ENCODE data around the gene ADTRP.

ADTRP gene

DNA sequence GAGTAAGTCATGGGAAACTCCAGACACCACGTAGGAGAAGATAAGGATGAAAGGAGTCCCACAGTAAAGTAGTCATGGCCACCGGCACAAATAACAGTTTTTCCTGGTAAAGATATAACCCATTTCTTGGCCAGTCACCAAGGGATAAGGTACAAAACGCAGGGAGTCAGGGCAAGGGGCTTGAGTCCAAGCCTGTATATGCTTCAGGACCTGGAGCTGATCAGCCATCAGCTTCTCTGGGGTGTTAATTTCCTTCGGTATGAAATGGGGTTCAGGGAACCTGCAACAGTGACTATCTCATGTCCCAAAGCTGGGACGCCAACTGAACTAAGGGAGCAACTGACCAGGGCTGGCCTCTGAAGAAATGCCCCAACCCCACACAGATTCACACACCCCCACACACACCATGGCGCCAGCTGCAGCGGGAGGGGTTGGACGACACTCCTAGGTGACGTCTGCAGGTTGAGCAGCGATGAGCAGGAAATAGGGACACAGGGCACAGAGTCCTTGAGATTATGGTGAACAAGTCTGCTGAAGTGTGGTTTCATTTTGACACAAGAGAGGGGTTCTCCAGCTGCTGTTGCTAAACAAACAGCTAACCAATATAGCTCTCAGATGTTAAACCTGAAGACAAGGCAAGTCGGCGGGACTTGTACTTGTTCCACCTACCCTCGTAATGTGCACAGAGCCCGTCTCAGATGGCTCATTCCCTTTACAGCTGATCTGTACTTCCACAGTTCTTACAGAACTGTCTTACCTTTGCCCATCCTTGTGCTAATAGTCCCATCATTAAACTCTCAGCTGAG lies 7.4 kb upstream of the ADTRP start:
- no peaks in the 10 kb centered on the region for H3K4me1 ChIP-seq (ENCODE audit: control insufficient read depth, insufficient read depth, low read length)
- H3K36me3 ChIP-seq (ENCODE audit: control insufficient read depth in 2 of 2, insufficient read depth in 2 of 2, low read length in 2 of 2): no peaks in the 10 kb centered on the region
- no peak overlapping the region for H3K27ac ChIP-seq (ENCODE audit: low read length)
- no peak overlapping the region for H3K9ac ChIP-seq (ENCODE audit: low read length in 2 of 2)
- no peaks in the 10 kb centered on the region for H3K9me3 ChIP-seq (ENCODE audit: control insufficient read depth in 2 of 2, low read length in 2 of 2)
- no peak overlapping the region for H3K4me3 ChIP-seq (ENCODE audit: low read length in 2 of 2)
- peaks cover 0 to 6% of the 10 kb centered on the region in 2 donors for H3K27me3 ChIP-seq (ENCODE audit: control insufficient read depth in 1 of 2, insufficient read depth in 2 of 2, low read length in 2 of 2)

DNA sequence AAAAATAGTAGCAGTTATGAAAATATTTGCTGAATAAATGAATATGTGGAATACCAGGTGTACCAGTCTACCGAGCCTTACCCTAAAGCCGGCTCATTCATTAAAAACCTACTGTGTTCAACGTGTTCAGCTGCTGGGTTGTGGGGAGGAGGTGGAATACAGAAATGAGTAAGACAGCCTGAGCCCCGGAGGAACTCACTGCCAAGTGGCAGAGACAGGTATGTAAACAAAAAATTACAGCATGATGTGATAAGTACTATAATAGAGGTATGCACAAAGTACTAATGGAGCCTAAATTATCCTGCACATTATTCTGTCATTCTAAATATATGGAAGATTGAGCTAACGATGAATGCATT lies 6.8 kb upstream of the ADTRP start:
- Histone ChIP-seq H3K9me3 (ENCODE audit: control insufficient read depth in 2 of 2, low read length in 2 of 2) (no peaks in the 10 kb centered on the region), H3K4me3 (ENCODE audit: low read length in 2 of 2) (no peak overlapping the region), H3K27me3 (ENCODE audit: control insufficient read depth in 1 of 2, insufficient read depth in 2 of 2, low read length in 2 of 2) (peaks cover 0 to 6% of the 10 kb centered on the region in 2 donors), H3K4me1 (ENCODE audit: control insufficient read depth, insufficient read depth, low read length) (no peaks in the 10 kb centered on the region), H3K9ac (ENCODE audit: low read length in 2 of 2) (no peak overlapping the region), H3K36me3 (ENCODE audit: control insufficient read depth in 2 of 2, insufficient read depth in 2 of 2, low read length in 2 of 2) (no peaks in the 10 kb centered on the region), H3K27ac (ENCODE audit: low read length) (no peak overlapping the region)

DNA sequence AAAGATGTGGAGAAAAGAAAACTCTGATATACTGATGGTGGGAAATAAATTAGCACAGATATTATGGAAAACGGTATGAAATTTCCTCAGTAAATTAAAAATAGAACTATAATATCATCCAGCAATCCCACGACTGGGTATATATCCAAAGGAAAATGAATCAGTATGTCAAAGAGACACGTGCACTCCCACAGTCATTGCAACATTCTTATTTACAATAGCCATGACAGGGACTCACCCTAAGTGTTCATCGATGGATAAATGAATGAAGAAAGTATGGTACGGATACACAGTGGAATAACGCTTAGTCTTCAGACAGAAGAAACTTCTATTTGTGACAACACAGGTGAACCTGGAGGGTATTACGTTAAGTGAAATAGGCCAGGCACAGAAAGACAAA lies 5.7 kb upstream of the ADTRP start:
- H3K9ac ChIP-seq (ENCODE audit: low read length in 2 of 2): no peak overlapping the region
- no peak overlapping the region for H3K4me3 ChIP-seq (ENCODE audit: low read length in 2 of 2)
- no peak overlapping the region for H3K27ac ChIP-seq (ENCODE audit: low read length)
- H3K36me3 ChIP-seq (ENCODE audit: control insufficient read depth in 2 of 2, insufficient read depth in 2 of 2, low read length in 2 of 2): no peaks in the 10 kb centered on the region
- no peaks in the 10 kb centered on the region for H3K9me3 ChIP-seq (ENCODE audit: control insufficient read depth in 2 of 2, low read length in 2 of 2)
- H3K4me1 ChIP-seq (ENCODE audit: control insufficient read depth, insufficient read depth, low read length): peaks cover 3% of the 10 kb centered on the region
- peaks cover 0 to 6% of the 10 kb centered on the region in 2 donors for H3K27me3 ChIP-seq (ENCODE audit: control insufficient read depth in 1 of 2, insufficient read depth in 2 of 2, low read length in 2 of 2)

- Histone ChIP-seq H3K27ac (ENCODE audit: low read length) (no peak overlapping the region), H3K27me3 (ENCODE audit: control insufficient read depth in 1 of 2, insufficient read depth in 2 of 2, low read length in 2 of 2) (peaks cover 0 to 6% of the 10 kb centered on the region in 2 donors), H3K9me3 (ENCODE audit: control insufficient read depth in 2 of 2, low read length in 2 of 2) (no peaks in the 10 kb centered on the region), H3K4me1 (ENCODE audit: control insufficient read depth, insufficient read depth, low read length) (peaks cover 5% of the 10 kb centered on the region), H3K9ac (ENCODE audit: low read length in 2 of 2) (no peak overlapping the region), H3K36me3 (ENCODE audit: control insufficient read depth in 2 of 2, insufficient read depth in 2 of 2, low read length in 2 of 2) (no peaks in the 10 kb centered on the region), H3K4me3 (ENCODE audit: low read length in 2 of 2) (no peak overlapping the region)
Measured at GRCh38 chr6:11783524-11784064, 5.0 kb upstream of the ADTRP start.

DNA sequence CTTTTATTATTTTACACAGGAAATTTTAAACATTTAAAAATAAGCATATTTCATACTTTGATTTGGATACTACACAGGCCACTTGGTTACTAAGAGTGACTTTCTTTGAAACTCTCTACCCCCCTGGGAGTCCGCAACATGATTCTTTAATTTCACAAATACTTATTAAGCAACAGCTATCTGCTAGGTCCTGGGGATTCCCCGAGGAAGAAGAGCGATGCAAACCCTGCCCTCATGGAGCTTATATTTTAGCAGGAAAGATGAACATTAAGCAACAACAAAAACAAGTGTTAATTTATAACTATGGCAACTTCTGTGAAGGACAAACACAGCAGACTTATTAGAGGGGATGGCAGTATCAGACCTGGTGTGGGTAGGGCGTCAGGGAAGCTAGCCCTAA lies 3.9 kb upstream of the ADTRP start:
- no peak overlapping the region for H3K27ac ChIP-seq (ENCODE audit: low read length)
- H3K9me3 ChIP-seq (ENCODE audit: control insufficient read depth in 2 of 2, low read length in 2 of 2): no peaks in the 10 kb centered on the region
- no peak overlapping the region for H3K4me3 ChIP-seq (ENCODE audit: low read length in 2 of 2)
- H3K9ac ChIP-seq (ENCODE audit: low read length in 2 of 2): no peak overlapping the region
- peaks cover 5% of the 10 kb centered on the region for H3K4me1 ChIP-seq (ENCODE audit: control insufficient read depth, insufficient read depth, low read length)
- H3K36me3 ChIP-seq (ENCODE audit: control insufficient read depth in 2 of 2, insufficient read depth in 2 of 2, low read length in 2 of 2): no peaks in the 10 kb centered on the region
- H3K27me3 ChIP-seq (ENCODE audit: control insufficient read depth in 1 of 2, insufficient read depth in 2 of 2, low read length in 2 of 2): peaks cover 0 to 6% of the 10 kb centered on the region in 2 donors

DNA sequence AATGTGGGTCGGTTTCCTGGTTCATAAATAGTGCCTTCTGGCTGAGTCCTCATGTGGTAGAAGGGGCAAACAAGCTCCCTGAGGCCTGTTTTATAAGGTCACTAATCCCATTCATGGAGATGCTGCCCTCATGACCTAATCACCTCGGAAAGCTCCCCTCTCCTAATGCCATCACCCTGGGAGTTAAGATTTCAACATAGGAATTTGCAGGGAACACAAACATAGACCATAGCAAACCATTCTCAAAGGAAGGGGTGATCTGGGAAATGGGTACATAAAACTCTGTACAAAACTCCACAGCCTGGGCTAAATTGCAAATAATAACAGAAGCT lies 1.5 kb upstream of the ADTRP start:
- Histone ChIP-seq H3K36me3 (ENCODE audit: control insufficient read depth in 2 of 2, insufficient read depth in 2 of 2, low read length in 2 of 2) (no peaks in the 10 kb centered on the region), H3K27ac (ENCODE audit: low read length) (no peak overlapping the region), H3K4me3 (ENCODE audit: low read length in 2 of 2) (no peak overlapping the region), H3K9ac (ENCODE audit: low read length in 2 of 2) (no peak overlapping the region), H3K9me3 (ENCODE audit: control insufficient read depth in 2 of 2, low read length in 2 of 2) (no peaks in the 10 kb centered on the region), H3K27me3 (ENCODE audit: control insufficient read depth in 1 of 2, insufficient read depth in 2 of 2, low read length in 2 of 2) (peaks cover 0 to 6% of the 10 kb centered on the region in 2 donors), H3K4me1 (ENCODE audit: control insufficient read depth, insufficient read depth, low read length) (peaks cover 5% of the 10 kb centered on the region)

GRCh38 chr6:11779329-11780096 lies 910 bp upstream of the ADTRP start:
- Histone ChIP-seq H3K27ac (ENCODE audit: low read length) (no peak overlapping the region), H3K9ac (ENCODE audit: low read length in 2 of 2) (no peak overlapping the region), H3K4me1 (ENCODE audit: control insufficient read depth, insufficient read depth, low read length) (peaks cover 5% of the 10 kb centered on the region), H3K9me3 (ENCODE audit: control insufficient read depth in 2 of 2, low read length in 2 of 2) (no peaks in the 10 kb centered on the region), H3K27me3 (ENCODE audit: control insufficient read depth in 1 of 2, insufficient read depth in 2 of 2, low read length in 2 of 2) (peaks cover 0 to 6% of the 10 kb centered on the region in 2 donors), H3K36me3 (ENCODE audit: control insufficient read depth in 2 of 2, insufficient read depth in 2 of 2, low read length in 2 of 2) (no peaks in the 10 kb centered on the region), H3K4me3 (ENCODE audit: low read length in 2 of 2) (no peak overlapping the region)

DNA sequence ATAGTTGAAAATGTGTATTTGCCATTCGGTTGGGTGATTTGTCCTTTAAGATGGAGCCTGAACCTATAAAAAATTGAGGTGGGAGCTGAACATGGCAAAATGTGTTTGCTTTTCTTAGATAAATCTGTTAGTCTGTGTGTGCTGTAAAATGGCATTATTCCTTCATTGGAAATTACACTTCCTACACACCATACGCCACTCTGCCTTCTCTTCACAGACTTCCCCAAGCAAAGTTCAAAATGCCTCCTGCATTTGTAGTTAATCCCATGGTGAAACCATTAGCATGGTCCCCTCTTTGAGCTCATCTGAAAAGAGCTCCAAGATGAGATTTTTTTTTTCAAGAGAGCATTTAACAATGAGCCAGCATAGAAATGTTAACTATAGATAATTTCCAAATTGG lies 567 bp downstream of the ADTRP start:
- no peaks in the 10 kb centered on the region for H3K27me3 ChIP-seq (ENCODE audit: control insufficient read depth in 1 of 2, insufficient read depth in 2 of 2, low read length in 2 of 2)
- no peak overlapping the region for H3K9ac ChIP-seq (ENCODE audit: low read length in 2 of 2)
- no peak overlapping the region for H3K27ac ChIP-seq (ENCODE audit: low read length)
- no peaks in the 10 kb centered on the region for H3K9me3 ChIP-seq (ENCODE audit: control insufficient read depth in 2 of 2, low read length in 2 of 2)
- no peaks in the 10 kb centered on the region for H3K36me3 ChIP-seq (ENCODE audit: control insufficient read depth in 2 of 2, insufficient read depth in 2 of 2, low read length in 2 of 2)
- H3K4me3 ChIP-seq (ENCODE audit: low read length in 2 of 2): no peak overlapping the region
- peaks cover 5% of the 10 kb centered on the region for H3K4me1 ChIP-seq (ENCODE audit: control insufficient read depth, insufficient read depth, low read length)

GRCh38 chr6:11775791-11776409 lies 2.7 kb downstream of the ADTRP start:
- Histone ChIP-seq H3K27me3 (ENCODE audit: control insufficient read depth in 1 of 2, insufficient read depth in 2 of 2, low read length in 2 of 2) (no peaks in the 10 kb centered on the region), H3K36me3 (ENCODE audit: control insufficient read depth in 2 of 2, insufficient read depth in 2 of 2, low read length in 2 of 2) (no peaks in the 10 kb centered on the region), H3K9me3 (ENCODE audit: control insufficient read depth in 2 of 2, low read length in 2 of 2) (no peaks in the 10 kb centered on the region), H3K4me3 (ENCODE audit: low read length in 2 of 2) (no peak overlapping the region), H3K4me1 (ENCODE audit: control insufficient read depth, insufficient read depth, low read length) (peaks cover 9% of the 10 kb centered on the region), H3K9ac (ENCODE audit: low read length in 2 of 2) (no peak overlapping the region), H3K27ac (ENCODE audit: low read length) (no peak overlapping the region)

DNA sequence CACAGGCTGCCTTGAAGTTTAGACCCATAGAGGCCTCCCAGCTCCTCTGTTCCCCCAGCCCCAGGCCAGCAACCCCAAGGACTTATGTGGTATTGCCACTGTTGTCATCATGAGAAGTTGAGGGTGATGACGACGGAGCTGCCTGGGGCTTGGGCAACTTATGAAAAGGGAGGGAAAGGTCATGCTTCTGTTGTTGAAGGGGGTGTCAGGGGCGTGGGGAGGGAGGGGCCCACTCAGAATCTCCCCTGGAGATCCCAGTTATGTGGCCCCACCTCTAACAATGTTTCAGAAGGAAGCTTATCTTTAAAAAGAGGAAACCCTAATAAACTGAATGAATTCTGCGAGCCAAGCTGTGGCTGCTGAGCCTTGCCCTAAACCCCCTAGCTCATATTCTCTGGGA lies 4.2 kb downstream of the ADTRP start:
- Histone ChIP-seq H3K4me3 (ENCODE audit: low read length in 2 of 2) (no peak overlapping the region), H3K36me3 (ENCODE audit: control insufficient read depth in 2 of 2, insufficient read depth in 2 of 2, low read length in 2 of 2) (no peaks in the 10 kb centered on the region), H3K27me3 (ENCODE audit: control insufficient read depth in 1 of 2, insufficient read depth in 2 of 2, low read length in 2 of 2) (no peaks in the 10 kb centered on the region), H3K4me1 (ENCODE audit: control insufficient read depth, insufficient read depth, low read length) (peaks cover 16% of the 10 kb centered on the region), H3K9ac (ENCODE audit: low read length in 2 of 2) (no peak overlapping the region), H3K27ac (ENCODE audit: low read length) (no peak overlapping the region), H3K9me3 (ENCODE audit: control insufficient read depth in 2 of 2, low read length in 2 of 2) (no peaks in the 10 kb centered on the region)
